Esophagus squamous epithelium (tissue), 5 donors: ENCODE measurements around the gene UGT1A9. TPM values are rescaled to one million over a fixed set of nuclear protein-coding genes. Genes with fewer than 3 reads are reported as not detected.

ENCODE experiments used
- DNase-seq: peaks from one replicate; lab custom pipeline; 2025; lab: John Stamatoyannopoulos, UW
- H3K27ac ChIP-seq, 4 donors: fragments of 200-600 bp; sonication (generic); one replicate each; pipeline ENCODE4 v1.5.1; 2016 to 2019; ENCODE audit warnings: mild to moderate bottlenecking in 1 of 4
- H3K27me3 ChIP-seq, 4 donors: fragments of 200-600 bp; sonication (generic); 1 replicate in 3 of 4; 2 replicates in 1 of 4; pipeline versions ENCODE4 v1.5.1 to v1.6.0; 2017 to 2021; ENCODE audit warnings: antibody characterized with exemption in 1 of 4
- H3K36me3 ChIP-seq, 3 donors: fragments of 200-600 bp; sonication (generic); one replicate each; pipeline ENCODE4 v1.5.1; 2016 to 2019
- H3K4me1 ChIP-seq, 3 donors: fragments of 200-600 bp; sonication (generic); one replicate each; pipeline ENCODE4 v1.5.1; 2017 to 2019
- H3K4me3 ChIP-seq, 4 donors: fragments of 200-600 bp; sonication (generic); 1 replicate in 3 of 4; 2 replicates in 1 of 4; pipeline ENCODE4 v1.5.1; 2016 to 2019; ENCODE audit warnings: mild to moderate bottlenecking in 2 of 4, moderate library complexity in 1 of 4
- H3K9me3 ChIP-seq, 3 donors: fragments of 200-600 bp; sonication (generic); one replicate each; pipeline ENCODE4 v1.5.1; 2016 to 2019
- POLR2A ChIP-seq, 4 donors: fragments of 450-650 bp; IDR thresholded peaks; one replicate each; pipeline ENCODE4 v1.6.1; 2017; ENCODE audit warnings: antibody characterized with exemption in 4 of 4, mild to moderate bottlenecking in 4 of 4, moderate library complexity in 3 of 4
- WGBS, 2 donors: methylation state at CpG; one replicate each; pipeline ENCODE4 v1.1.5; 2018; 5-methylcytosine and 5-hydroxymethylcytosine counted together
- intact Hi-C: fragments of 100-400 bp; cut with DNase I; formaldehyde crosslinking; loops from one replicate; pipeline ENCODE4 v1.15.0; 2022
- total RNA-seq, 4 donors: library from RNA; depleted of rRNA; stranded (reverse); fragments of >200 nt; gene quantifications; one replicate each; pipeline ENCODE4 v1.1.0, GENCODE V29; 2016
- TF ChIP-seq, protein P1 (sequence below), 6 experiments: fragments of 450-650 bp in 4 of 6; fragments of 200-600 bp in 2 of 6; sonication (generic) in 2 of 6; IDR thresholded peaks; one replicate each; pipeline ENCODE4 v1.5.1; 2016 to 2019; ENCODE audit warnings: antibody characterized with exemption in 6 of 6, mild to moderate bottlenecking in 4 of 6, moderate library complexity in 4 of 6
- donor health status: DM: yes; HTN: yes; CAD: no.

Gene UGT1A9
- total RNA-seq, 4 donors from 2014 or later = 0.49 to 1.7 (median 1.2) TPM

DNA sequence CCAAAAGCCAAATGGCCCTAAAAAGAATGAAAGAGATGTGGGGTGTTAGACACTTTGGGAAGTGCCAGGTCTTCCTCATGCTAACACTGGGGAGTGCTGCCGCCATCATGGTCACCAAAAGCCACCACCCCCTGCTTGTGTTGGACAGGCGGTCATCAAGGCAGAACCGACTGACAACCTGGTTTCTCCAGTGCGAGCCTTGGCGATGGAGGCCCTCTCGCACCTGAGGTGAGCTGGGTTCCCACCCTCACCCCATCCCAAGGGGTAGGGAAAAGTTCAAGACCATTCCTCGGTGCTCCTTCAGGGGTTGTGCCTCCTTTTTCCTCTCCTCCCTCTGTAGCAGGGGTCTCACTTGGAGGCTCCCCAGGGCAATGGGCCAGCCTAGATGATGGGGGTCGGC, 140.0 kb downstream of the UGT1A9 start:
- Histone ChIP-seq H3K36me3 (no peaks in the 10 kb centered on the region), H3K9me3 (no peaks in the 10 kb centered on the region), H3K4me1 (no peaks in the 10 kb centered on the region), H3K27ac (no peak overlapping the region), H3K4me3 (no peak overlapping the region), H3K27me3 (peaks cover 0 to 35% (median 0%) of the 10 kb centered on the region in 4 donors)
- TF ChIP-seq, protein P1, sequence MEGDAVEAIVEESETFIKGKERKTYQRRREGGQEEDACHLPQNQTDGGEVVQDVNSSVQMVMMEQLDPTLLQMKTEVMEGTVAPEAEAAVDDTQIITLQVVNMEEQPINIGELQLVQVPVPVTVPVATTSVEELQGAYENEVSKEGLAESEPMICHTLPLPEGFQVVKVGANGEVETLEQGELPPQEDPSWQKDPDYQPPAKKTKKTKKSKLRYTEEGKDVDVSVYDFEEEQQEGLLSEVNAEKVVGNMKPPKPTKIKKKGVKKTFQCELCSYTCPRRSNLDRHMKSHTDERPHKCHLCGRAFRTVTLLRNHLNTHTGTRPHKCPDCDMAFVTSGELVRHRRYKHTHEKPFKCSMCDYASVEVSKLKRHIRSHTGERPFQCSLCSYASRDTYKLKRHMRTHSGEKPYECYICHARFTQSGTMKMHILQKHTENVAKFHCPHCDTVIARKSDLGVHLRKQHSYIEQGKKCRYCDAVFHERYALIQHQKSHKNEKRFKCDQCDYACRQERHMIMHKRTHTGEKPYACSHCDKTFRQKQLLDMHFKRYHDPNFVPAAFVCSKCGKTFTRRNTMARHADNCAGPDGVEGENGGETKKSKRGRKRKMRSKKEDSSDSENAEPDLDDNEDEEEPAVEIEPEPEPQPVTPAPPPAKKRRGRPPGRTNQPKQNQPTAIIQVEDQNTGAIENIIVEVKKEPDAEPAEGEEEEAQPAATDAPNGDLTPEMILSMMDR (IDR thresholded peaks at IDR 0.05) = no peak
- TF ChIP-seq POLR2A (IDR thresholded peaks at IDR 0.05) = no peak
- intact Hi-C loops = no loop called here
- DNase-seq = no peak
- WGBS, 2 donors = 83 to 86% methylated on average over 3 to 8 of the region's 8 CpGs

DNA sequence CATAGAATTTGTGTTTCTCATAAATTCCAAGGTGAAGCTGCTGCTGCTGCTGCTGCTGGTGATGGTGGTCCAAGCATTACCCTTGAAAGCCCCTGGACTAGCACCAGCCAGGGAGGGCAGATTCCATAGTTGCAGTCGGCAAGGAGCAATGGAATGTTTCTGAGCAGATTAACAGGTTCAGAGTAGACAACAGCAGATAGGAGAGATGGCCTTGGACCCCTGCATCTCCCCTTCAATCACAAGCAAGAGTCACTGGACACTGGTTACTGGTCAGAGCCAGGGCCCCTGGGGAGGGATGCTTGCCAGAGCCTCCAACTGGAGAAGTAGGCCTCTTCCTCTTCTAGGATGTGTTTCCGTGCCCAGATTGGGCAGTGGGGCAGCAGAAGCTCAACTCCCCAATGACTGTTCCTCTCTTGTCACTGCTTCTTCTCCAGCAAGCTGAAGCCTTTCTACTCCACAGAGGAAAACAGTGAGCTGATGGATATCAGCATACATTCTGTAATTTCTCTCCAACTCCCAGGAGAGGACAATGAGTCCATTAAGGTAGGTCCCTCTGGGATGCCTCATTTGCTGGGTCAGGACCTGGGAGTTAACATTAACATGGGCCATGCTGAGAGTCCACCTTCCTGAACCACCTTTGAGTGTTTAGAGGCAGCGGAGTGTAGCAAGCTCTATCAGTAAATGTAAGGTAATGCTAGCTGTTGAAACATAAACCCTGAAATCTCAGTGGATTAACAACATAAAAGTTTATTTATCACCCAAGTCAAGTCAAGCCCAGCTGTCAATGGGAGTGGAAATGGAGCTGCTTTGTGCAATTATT, 141.7 kb downstream of the UGT1A9 start:
- Histone ChIP-seq H3K4me3 (no peak overlapping the region), H3K9me3 (no peaks in the 10 kb centered on the region), H3K27ac (no peak overlapping the region), H3K27me3 (peaks cover 0 to 24% (median 0%) of the 10 kb centered on the region in 4 donors), H3K36me3 (no peaks in the 10 kb centered on the region), H3K4me1 (no peaks in the 10 kb centered on the region)
- no peak for DNase-seq
- intact Hi-C loops = no loop called here
- TF ChIP-seq, protein P1 (IDR thresholded peaks at IDR 0.05) = no peak
- no peak for TF ChIP-seq POLR2A (IDR thresholded peaks at IDR 0.05)
- 86 to 93% methylated on average over 2 of the region's 3 CpGs for WGBS, 2 donors

DNA sequence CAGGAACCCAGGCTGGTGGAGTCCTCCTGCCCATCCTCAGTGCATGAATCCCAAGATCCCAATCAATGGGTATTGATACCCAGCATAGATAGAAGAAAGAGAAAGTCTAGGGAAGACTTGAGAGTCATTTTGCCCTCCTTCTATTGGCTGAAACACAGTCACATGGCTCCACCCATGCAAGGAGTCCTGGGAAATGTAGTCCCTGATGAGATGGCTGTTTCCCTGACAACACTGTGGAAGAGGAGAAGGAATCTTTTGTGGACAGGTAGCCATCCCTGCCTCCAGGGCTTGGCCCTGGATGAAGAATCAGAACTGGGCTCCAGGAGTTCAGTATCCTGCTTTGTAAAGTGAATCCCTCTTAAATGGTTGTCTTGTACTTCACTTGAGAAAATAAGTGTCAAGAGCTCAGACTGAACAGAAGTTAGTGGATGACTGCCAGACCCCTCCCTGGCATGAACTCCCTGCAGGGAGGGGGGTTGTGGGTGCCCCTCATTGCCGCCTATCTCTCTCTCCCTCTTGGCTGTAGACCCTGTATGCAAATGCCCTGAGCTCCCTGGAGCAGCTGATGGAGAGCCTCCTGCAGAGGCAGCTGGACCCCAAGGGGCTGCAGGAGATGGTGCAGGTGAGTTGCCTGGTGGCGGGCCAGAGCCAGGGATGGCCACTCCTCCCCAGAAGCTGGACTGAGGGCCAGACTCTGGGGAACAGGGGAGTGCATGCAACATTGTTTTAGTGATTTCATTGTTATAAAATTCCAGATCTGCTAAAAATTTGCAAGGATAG, 142.5 kb downstream of the UGT1A9 start:
- DNase-seq = no peak
- no peak overlapping the region for H3K27ac ChIP-seq
- H3K4me1 ChIP-seq = no peaks in the 10 kb centered on the region
- intact Hi-C loops = no loop called here
- no peaks in the 10 kb centered on the region for H3K9me3 ChIP-seq
- H3K27me3 ChIP-seq = peaks cover 0 to 16% (median 0%) of the 10 kb centered on the region in 4 donors
- 36 to 42% methylated on average over 1 to 2 of the region's 2 CpGs for WGBS, 2 donors
- no peak overlapping the region for H3K4me3 ChIP-seq
- no peak for TF ChIP-seq POLR2A (IDR thresholded peaks at IDR 0.05)
- TF ChIP-seq, protein P1 (IDR thresholded peaks at IDR 0.05) = no peak
- no peaks in the 10 kb centered on the region for H3K36me3 ChIP-seq

DNA sequence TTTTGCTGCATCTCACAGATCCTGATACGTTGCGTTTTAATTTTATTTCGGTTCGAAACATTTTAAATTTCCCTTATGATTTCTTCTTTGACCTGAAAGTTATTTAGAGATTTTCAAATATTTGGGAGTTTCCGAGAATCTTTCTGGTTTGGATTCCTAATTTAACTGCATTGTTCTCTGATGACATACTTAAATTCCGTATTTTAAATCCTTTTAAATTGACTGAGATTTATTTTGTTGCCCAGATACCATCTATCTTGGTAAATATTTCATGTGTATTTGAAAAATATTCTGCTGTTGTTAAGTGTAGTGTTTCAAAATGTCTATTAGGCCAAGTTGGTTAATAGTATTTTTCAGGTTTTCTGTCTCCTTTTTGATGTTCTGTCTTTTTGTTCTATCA, 144.2 kb downstream of the UGT1A9 start:
- TF ChIP-seq, protein P1 (IDR thresholded peaks at IDR 0.05) = no peak
- TF ChIP-seq POLR2A (IDR thresholded peaks at IDR 0.05) = no peak
- 78 to 83% methylated on average over 6 of the region's 6 CpGs for WGBS, 2 donors
- intact Hi-C loops = no loop called here

DNA sequence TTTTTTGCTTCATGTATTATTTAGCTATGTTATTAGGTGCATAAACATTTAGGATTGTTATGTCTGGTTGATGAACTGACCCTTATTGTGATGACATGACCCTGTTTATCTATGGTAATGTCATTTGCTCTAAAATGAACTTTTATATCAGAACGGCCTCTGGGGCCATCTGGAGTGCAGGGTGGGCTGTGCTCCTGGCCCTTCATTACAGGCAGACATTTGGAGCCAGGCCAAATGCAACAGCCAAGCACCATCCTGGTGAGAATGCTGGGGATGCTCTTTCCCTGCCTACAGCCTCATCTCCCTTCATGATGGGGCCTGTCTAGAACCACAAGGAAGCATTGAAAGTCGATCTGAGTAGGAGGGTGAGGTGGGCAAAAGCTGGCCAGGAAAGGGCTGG, 144.6 kb downstream of the UGT1A9 start:
- TF ChIP-seq, protein P1 (IDR thresholded peaks at IDR 0.05) = no peak
- no peak for TF ChIP-seq POLR2A (IDR thresholded peaks at IDR 0.05)
- Histone ChIP-seq H3K27ac (no peak overlapping the region), H3K4me3 (no peak overlapping the region), H3K36me3 (no peaks in the 10 kb centered on the region), H3K9me3 (no peaks in the 10 kb centered on the region), H3K4me1 (no peaks in the 10 kb centered on the region), H3K27me3 (peaks cover 0 to 6% (median 0%) of the 10 kb centered on the region in 4 donors)
- 33 to 36% methylated on average over 2 of the region's 2 CpGs for WGBS, 2 donors
- intact Hi-C loops = no loop called here
- no peak for DNase-seq

More for the DNA sequence above, 144.2 kb downstream of the UGT1A9 start:
- H3K9me3 ChIP-seq = no peaks in the 10 kb centered on the region
- H3K27ac ChIP-seq = no peak overlapping the region
- no peaks in the 10 kb centered on the region for H3K4me1 ChIP-seq
- H3K4me3 ChIP-seq = no peak overlapping the region
- no peaks in the 10 kb centered on the region for H3K36me3 ChIP-seq
- DNase-seq = no peak
- peaks cover 0 to 10% (median 0%) of the 10 kb centered on the region in 4 donors for H3K27me3 ChIP-seq
